HEK293 (cell line): ENCODE measurements around the gene GAS7.

ENCODE experiments used
- KLF1 ChIP-seq: fragments of 450-650 bp; formaldehyde crosslinking; IDR thresholded peaks from 2 replicates; pipeline ENCODE4 v1.5.1; 2016; ENCODE audit warnings: missing biosample characterization, missing genetic modification characterization
- KLF7 ChIP-seq: fragments of 450-650 bp; formaldehyde crosslinking; IDR thresholded peaks from 2 replicates; pipeline ENCODE4 v1.5.1; 2016; ENCODE audit warnings: missing biosample characterization, missing genetic modification characterization, borderline replicate concordance
- PRDM1 ChIP-seq: fragments of 450-650 bp; formaldehyde crosslinking; IDR thresholded peaks from 2 replicates; pipeline ENCODE4; 2016; ENCODE audit warnings: missing biosample characterization, missing genetic modification characterization
- SALL2 ChIP-seq: fragments of 450-650 bp; formaldehyde crosslinking; IDR thresholded peaks from 2 replicates; pipeline ENCODE4 v1.5.0; 2017; ENCODE audit warnings: missing biosample characterization, mild to moderate bottlenecking, missing genetic modification characterization, borderline replicate concordance
- SP2 ChIP-seq: fragments of 450-650 bp; formaldehyde crosslinking; IDR thresholded peaks from 2 replicates; pipeline ENCODE4 v1.5.1; 2016; ENCODE audit warnings: missing biosample characterization, missing genetic modification characterization
- TCF7L2 ChIP-seq: IDR thresholded peaks from 2 replicates; pipeline ENCODE4 v1.6.1; 2011; ENCODE audit warnings: low read depth, mild to moderate bottlenecking, inconsistent platforms, low read length, moderate library complexity, borderline replicate concordance
- ZBTB21 ChIP-seq: fragments of 450-650 bp; formaldehyde crosslinking; IDR thresholded peaks from 2 replicates; pipeline ENCODE4 v1.5.1; 2017; ENCODE audit warnings: missing biosample characterization, missing genetic modification characterization
- ZEB2 ChIP-seq: fragments of 450-650 bp; formaldehyde crosslinking; IDR thresholded peaks from 2 replicates; pipeline ENCODE4 v1.5.1; 2016; ENCODE audit warnings: missing biosample characterization, missing genetic modification characterization
- ZFP41 ChIP-seq: fragments of 450-650 bp; formaldehyde crosslinking; IDR thresholded peaks from 2 replicates; pipeline ENCODE4 v1.5.1; 2016; ENCODE audit warnings: missing biosample characterization, missing genetic modification characterization, borderline replicate concordance
- ZNF266 ChIP-seq: fragments of 450-650 bp; formaldehyde crosslinking; IDR thresholded peaks from 2 replicates; pipeline ENCODE4 v1.5.1; 2016; ENCODE audit warnings: missing biosample characterization, missing genetic modification characterization, low read depth
- ZNF335 ChIP-seq: fragments of 450-650 bp; formaldehyde crosslinking; conservative IDR thresholded peaks from 2 replicates; pipeline ENCODE4 v1.5.1; 2016; ENCODE audit warnings: missing biosample characterization, missing genetic modification characterization
- ZNF433 ChIP-seq: fragments of 450-650 bp; formaldehyde crosslinking; IDR thresholded peaks from 2 replicates; pipeline ENCODE4 v1.5.1; 2016; ENCODE audit warnings: missing biosample characterization, missing genetic modification characterization, low read depth
- ZNF560 ChIP-seq: fragments of 450-650 bp; formaldehyde crosslinking; IDR thresholded peaks from 2 replicates; pipeline ENCODE4 v1.5.1; 2017; ENCODE audit warnings: missing biosample characterization, missing genetic modification characterization, borderline replicate concordance
- ZNF585B ChIP-seq: fragments of 450-650 bp; formaldehyde crosslinking; IDR thresholded peaks from 2 replicates; pipeline ENCODE4 v1.5.1; 2016; ENCODE audit warnings: missing biosample characterization, missing genetic modification characterization
- ZNF600 ChIP-seq: fragments of 450-650 bp; formaldehyde crosslinking; IDR thresholded peaks from 2 replicates; pipeline ENCODE4 v1.5.1; 2016; ENCODE audit warnings: missing biosample characterization, missing genetic modification characterization
- ZNF623 ChIP-seq: fragments of 450-650 bp; formaldehyde crosslinking; IDR thresholded peaks from 2 replicates; pipeline ENCODE4 v1.5.1; 2016; ENCODE audit warnings: missing biosample characterization, missing genetic modification characterization
- ZNF677 ChIP-seq: fragments of 450-650 bp; IDR thresholded peaks from 2 replicates; pipeline ENCODE4 v1.5.0; 2018; ENCODE audit warnings: missing biosample characterization, mild to moderate bottlenecking, missing genetic modification characterization, moderate library complexity
- ZNF791 ChIP-seq: fragments of 450-650 bp; formaldehyde crosslinking; IDR thresholded peaks from 2 replicates; pipeline ENCODE4 v1.5.1; 2016; ENCODE audit warnings: missing biosample characterization, missing genetic modification characterization
- ZNF837 ChIP-seq: fragments of 450-650 bp; formaldehyde crosslinking; IDR thresholded peaks from 2 replicates; pipeline ENCODE4 v1.5.1; 2016; ENCODE audit warnings: missing biosample characterization, missing genetic modification characterization
- ZXDB ChIP-seq: fragments of 450-650 bp; formaldehyde crosslinking; IDR thresholded peaks from 2 replicates; pipeline ENCODE4 v1.5.1; 2016; ENCODE audit warnings: missing biosample characterization, missing genetic modification characterization
- TF ChIP-seq, protein P1 (sequence below): fragments of 450-650 bp; formaldehyde crosslinking; IDR thresholded peaks from 2 replicates; pipeline ENCODE4 v1.5.1; 2016; ENCODE audit warnings: missing biosample characterization, missing genetic modification characterization
- TF ChIP-seq, protein P2 (sequence below): fragments of 450-650 bp; formaldehyde crosslinking; conservative IDR thresholded peaks from 2 replicates; pipeline ENCODE4 v1.5.1; 2016; ENCODE audit warnings: low read depth, missing biosample characterization, missing genetic modification characterization
- TF ChIP-seq, protein P3 (sequence below): fragments of 450-650 bp; formaldehyde crosslinking; IDR thresholded peaks from 2 replicates; pipeline ENCODE4 v1.5.1; 2017; ENCODE audit warnings: missing biosample characterization, missing genetic modification characterization
- TF ChIP-seq, protein P4 (sequence below): fragments of 450-650 bp; formaldehyde crosslinking; IDR thresholded peaks from 2 replicates; pipeline ENCODE4 v1.5.1; 2017; ENCODE audit warnings: missing biosample characterization, missing genetic modification characterization
- TF ChIP-seq, protein P5 (sequence below): fragments of 450-650 bp; formaldehyde crosslinking; IDR thresholded peaks from 2 replicates; pipeline ENCODE4 v1.5.1; 2016; ENCODE audit warnings: missing biosample characterization, missing genetic modification characterization
- TF ChIP-seq, protein P6 (sequence below): fragments of 450-650 bp; formaldehyde crosslinking; IDR thresholded peaks from 2 replicates; pipeline ENCODE4 v1.5.1; 2016; ENCODE audit warnings: missing biosample characterization, missing genetic modification characterization, low read depth

The GAS7 gene

DNA sequence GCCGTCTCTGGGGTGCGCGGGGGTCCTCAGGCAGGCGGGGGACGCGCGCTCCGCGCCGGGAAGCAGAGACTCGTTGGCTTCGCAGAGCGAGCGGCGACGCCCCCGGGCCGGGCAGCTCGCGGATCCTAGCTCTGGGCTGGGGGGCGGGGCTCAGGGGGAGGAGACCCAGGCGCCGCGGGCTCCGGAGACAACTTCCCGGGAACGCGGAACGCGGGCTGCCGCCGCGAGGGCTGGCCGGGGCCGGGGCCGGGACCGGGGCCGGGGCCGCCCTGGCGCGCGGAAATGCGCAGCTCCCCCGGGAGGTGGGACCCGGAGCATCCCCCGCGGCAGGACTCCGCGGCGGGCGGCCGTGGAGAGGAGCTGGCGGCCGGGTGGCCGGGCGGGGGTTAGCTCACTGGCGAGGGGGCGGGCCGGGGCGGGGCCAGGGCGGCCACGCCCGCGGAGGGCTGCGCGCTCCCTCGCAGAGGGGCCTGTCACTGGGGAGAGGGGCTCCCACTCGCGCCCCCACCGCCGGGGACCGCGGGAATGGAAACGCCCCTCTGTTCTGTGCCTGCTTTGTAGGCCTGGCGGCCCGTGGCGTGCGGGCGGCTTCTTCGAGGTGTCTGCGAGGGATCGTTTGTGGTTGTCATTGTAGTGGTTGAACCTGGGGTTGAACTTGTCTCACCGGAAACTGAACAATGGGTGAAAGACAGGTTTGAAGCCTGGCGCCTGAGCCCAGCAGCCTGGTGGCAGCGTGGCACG lies at the start of gene GAS7 (continued):
- TF ChIP-seq, protein P1, sequence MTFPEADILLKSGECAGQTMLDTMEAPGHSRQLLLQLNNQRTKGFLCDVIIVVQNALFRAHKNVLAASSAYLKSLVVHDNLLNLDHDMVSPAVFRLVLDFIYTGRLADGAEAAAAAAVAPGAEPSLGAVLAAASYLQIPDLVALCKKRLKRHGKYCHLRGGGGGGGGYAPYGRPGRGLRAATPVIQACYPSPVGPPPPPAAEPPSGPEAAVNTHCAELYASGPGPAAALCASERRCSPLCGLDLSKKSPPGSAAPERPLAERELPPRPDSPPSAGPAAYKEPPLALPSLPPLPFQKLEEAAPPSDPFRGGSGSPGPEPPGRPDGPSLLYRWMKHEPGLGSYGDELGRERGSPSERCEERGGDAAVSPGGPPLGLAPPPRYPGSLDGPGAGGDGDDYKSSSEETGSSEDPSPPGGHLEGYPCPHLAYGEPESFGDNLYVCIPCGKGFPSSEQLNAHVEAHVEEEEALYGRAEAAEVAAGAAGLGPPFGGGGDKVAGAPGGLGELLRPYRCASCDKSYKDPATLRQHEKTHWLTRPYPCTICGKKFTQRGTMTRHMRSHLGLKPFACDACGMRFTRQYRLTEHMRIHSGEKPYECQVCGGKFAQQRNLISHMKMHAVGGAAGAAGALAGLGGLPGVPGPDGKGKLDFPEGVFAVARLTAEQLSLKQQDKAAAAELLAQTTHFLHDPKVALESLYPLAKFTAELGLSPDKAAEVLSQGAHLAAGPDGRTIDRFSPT (tag by site-specific recombination) = no peak
- peak; percentile 74 for TF ChIP-seq ZNF335 (tag by site-specific recombination)
- TF ChIP-seq KLF7 (tag by site-specific recombination) = no peak
- TF ChIP-seq ZNF266 (tag by site-specific recombination) = no peak
- no peak for TF ChIP-seq ZNF585B (tag by site-specific recombination)
- no peak for TF ChIP-seq ZNF837
- TF ChIP-seq, protein P2, sequence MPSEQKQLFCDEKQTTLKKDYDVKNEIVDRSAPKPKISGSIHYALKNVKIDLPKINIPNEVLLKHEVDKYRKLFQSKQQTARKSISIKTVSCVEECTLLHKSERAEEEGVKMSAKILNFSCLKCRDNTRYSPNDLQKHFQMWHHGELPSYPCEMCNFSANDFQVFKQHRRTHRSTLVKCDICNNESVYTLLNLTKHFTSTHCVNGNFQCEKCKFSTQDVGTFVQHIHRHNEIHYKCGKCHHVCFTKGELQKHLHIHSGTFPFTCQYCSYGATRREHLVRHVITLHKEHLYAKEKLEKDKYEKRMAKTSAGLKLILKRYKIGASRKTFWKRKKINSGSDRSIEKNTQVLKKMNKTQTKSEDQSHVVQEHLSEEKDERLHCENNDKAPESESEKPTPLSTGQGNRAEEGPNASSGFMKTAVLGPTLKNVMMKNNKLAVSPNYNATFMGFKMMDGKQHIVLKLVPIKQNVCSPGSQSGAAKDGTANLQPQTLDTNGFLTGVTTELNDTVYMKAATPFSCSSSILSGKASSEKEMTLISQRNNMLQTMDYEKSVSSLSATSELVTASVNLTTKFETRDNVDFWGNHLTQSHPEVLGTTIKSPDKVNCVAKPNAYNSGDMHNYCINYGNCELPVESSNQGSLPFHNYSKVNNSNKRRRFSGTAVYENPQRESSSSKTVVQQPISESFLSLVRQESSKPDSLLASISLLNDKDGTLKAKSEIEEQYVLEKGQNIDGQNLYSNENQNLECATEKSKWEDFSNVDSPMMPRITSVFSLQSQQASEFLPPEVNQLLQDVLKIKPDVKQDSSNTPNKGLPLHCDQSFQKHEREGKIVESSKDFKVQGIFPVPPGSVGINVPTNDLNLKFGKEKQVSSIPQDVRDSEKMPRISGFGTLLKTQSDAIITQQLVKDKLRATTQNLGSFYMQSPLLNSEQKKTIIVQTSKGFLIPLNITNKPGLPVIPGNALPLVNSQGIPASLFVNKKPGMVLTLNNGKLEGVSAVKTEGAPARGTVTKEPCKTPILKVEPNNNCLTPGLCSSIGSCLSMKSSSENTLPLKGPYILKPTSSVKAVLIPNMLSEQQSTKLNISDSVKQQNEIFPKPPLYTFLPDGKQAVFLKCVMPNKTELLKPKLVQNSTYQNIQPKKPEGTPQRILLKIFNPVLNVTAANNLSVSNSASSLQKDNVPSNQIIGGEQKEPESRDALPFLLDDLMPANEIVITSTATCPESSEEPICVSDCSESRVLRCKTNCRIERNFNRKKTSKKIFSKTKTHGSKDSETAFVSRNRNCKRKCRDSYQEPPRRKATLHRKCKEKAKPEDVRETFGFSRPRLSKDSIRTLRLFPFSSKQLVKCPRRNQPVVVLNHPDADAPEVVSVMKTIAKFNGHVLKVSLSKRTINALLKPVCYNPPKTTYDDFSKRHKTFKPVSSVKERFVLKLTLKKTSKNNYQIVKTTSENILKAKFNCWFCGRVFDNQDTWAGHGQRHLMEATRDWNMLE = no peak
- no peak for TF ChIP-seq PRDM1 (tag by site-specific recombination)
- TF ChIP-seq, protein P3, sequence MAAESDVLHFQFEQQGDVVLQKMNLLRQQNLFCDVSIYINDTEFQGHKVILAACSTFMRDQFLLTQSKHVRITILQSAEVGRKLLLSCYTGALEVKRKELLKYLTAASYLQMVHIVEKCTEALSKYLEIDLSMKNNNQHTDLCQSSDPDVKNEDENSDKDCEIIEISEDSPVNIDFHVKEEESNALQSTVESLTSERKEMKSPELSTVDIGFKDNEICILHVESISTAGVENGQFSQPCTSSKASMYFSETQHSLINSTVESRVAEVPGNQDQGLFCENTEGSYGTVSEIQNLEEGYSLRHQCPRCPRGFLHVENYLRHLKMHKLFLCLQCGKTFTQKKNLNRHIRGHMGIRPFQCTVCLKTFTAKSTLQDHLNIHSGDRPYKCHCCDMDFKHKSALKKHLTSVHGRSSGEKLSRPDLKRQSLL (tag by site-specific recombination) = no peak
- no peak for TF ChIP-seq ZFP41
- TF ChIP-seq ZNF791 (tag by site-specific recombination) = no peak
- TF ChIP-seq ZEB2 = no peak
- TF ChIP-seq, protein P4, sequence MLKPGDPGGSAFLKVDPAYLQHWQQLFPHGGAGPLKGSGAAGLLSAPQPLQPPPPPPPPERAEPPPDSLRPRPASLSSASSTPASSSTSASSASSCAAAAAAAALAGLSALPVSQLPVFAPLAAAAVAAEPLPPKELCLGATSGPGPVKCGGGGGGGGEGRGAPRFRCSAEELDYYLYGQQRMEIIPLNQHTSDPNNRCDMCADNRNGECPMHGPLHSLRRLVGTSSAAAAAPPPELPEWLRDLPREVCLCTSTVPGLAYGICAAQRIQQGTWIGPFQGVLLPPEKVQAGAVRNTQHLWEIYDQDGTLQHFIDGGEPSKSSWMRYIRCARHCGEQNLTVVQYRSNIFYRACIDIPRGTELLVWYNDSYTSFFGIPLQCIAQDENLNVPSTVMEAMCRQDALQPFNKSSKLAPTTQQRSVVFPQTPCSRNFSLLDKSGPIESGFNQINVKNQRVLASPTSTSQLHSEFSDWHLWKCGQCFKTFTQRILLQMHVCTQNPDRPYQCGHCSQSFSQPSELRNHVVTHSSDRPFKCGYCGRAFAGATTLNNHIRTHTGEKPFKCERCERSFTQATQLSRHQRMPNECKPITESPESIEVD (tag by site-specific recombination) = no peak
- no peak for TF ChIP-seq ZBTB21 (tag by site-specific recombination)
- TF ChIP-seq SALL2 = no peak
- TF ChIP-seq ZNF433 (tag by site-specific recombination) = no peak
- no peak for TF ChIP-seq ZNF623
- TF ChIP-seq, protein P5, sequence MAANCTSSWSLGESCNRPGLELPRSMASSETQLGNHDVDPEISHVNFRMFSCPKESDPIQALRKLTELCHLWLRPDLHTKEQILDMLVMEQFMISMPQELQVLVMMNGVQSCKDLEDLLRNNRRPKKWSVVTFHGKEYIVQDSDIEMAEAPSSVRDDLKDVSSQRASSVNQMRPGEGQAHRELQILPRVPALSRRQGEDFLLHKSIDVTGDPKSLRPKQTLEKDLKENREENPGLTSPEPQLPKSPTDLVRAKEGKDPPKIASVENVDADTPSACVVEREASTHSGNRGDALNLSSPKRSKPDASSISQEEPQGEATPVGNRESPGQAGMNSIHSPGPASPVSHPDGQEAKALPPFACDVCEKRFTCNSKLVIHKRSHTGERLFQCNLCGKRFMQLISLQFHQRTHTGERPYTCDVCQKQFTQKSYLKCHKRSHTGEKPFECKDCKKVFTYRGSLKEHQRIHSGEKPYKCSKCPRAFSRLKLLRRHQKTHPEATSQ (tag by site-specific recombination) = no peak
- peak; percentile 48 for TF ChIP-seq SP2 (tag by site-specific recombination)
- TF ChIP-seq ZXDB (tag by site-specific recombination) = no peak
- TF ChIP-seq ZNF560 (tag by site-specific recombination) = no peak
- TF ChIP-seq KLF1 (tag by site-specific recombination) = peak; percentile 20; the same call in 1 of the 2 replicates
- TF ChIP-seq, protein P6, sequence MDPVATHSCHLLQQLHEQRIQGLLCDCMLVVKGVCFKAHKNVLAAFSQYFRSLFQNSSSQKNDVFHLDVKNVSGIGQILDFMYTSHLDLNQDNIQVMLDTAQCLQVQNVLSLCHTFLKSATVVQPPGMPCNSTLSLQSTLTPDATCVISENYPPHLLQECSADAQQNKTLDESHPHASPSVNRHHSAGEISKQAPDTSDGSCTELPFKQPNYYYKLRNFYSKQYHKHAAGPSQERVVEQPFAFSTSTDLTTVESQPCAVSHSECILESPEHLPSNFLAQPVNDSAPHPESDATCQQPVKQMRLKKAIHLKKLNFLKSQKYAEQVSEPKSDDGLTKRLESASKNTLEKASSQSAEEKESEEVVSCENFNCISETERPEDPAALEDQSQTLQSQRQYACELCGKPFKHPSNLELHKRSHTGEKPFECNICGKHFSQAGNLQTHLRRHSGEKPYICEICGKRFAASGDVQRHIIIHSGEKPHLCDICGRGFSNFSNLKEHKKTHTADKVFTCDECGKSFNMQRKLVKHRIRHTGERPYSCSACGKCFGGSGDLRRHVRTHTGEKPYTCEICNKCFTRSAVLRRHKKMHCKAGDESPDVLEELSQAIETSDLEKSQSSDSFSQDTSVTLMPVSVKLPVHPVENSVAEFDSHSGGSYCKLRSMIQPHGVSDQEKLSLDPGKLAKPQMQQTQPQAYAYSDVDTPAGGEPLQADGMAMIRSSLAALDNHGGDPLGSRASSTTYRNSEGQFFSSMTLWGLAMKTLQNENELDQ (tag by site-specific recombination) = no peak
- no peak for TF ChIP-seq ZNF677 (tag by site-specific recombination)
- TF ChIP-seq ZNF600 (tag by site-specific recombination) = peak; percentile 48; the same call in 1 of the 2 replicates
- TF ChIP-seq TCF7L2 = no peak
